ENCODE data around the gene KCNMA1.
A peak's percentile ranks its signal among the peaks of the same experiment; 100 is the strongest.
"Not testable (repeated sequence)": the region's sequence is repeated elsewhere in the genome, so short reads cannot be mapped to it uniquely, and the experiment has no call there.

Gene KCNMA1

GRCh38 chr10:77409697-77410471, 227.7 kb downstream of the KCNMA1 start:
- peak; percentile 46 for DNase-seq

GRCh38 chr10:77408259-77408658, 229.3 kb downstream of the KCNMA1 start:
- DNase-seq = no peak

- no peak for DNase-seq
Observed at GRCh38 chr10:77406764-77407430, 230.7 kb downstream of the KCNMA1 start.

GRCh38 chr10:77405771-77406241, 231.8 kb downstream of the KCNMA1 start:
- peak; percentile 72 for DNase-seq

GRCh38 chr10:77404810-77405209, 232.8 kb downstream of the KCNMA1 start:
- DNase-seq = no peak

- DNase-seq = no peak
Observed at GRCh38 chr10:77403761-77404160, 233.8 kb downstream of the KCNMA1 start.

- DNase-seq = no peak
Observed at GRCh38 chr10:77401683-77402082, 235.9 kb downstream of the KCNMA1 start.

GRCh38 chr10:77400033-77400432, 237.6 kb downstream of the KCNMA1 start:
- DNase-seq = no peak

- no peak for DNase-seq
Observed at GRCh38 chr10:77398986-77399755, 238.4 kb downstream of the KCNMA1 start.

- DNase-seq = no peak
Observed at GRCh38 chr10:77398558-77398957, 239.1 kb downstream of the KCNMA1 start.

- DNase-seq = no peak
Observed at GRCh38 chr10:77397103-77397502, 240.5 kb downstream of the KCNMA1 start.

GRCh38 chr10:77396290-77396689, 241.3 kb downstream of the KCNMA1 start:
- no peak for DNase-seq

- DNase-seq = peak; percentile 49
Observed at GRCh38 chr10:77393821-77394501, 243.6 kb downstream of the KCNMA1 start.

GRCh38 chr10:77393411-77393810, 244.2 kb downstream of the KCNMA1 start:
- no peak for DNase-seq

GRCh38 chr10:77392851-77393250, 244.8 kb downstream of the KCNMA1 start:
- DNase-seq = no peak

GRCh38 chr10:77392236-77392721, 245.3 kb downstream of the KCNMA1 start:
- no peak for DNase-seq

GRCh38 chr10:77391605-77392235, 245.9 kb downstream of the KCNMA1 start:
- peak; percentile 92 for DNase-seq

GRCh38 chr10:77390481-77390891, 247.1 kb downstream of the KCNMA1 start:
- peak; percentile 21 for DNase-seq

GRCh38 chr10:77388571-77389100, 249.0 kb downstream of the KCNMA1 start:
- DNase-seq = no peak

GRCh38 chr10:77387701-77388100, 249.9 kb downstream of the KCNMA1 start:
- not testable (repeated sequence) for DNase-seq

- DNase-seq = no peak
Observed at GRCh38 chr10:77387247-77387646, 250.4 kb downstream of the KCNMA1 start.

GRCh38 chr10:77386838-77387237, 250.8 kb downstream of the KCNMA1 start:
- no peak for DNase-seq
